GM23338 (cell line): ENCODE results near the gene RPRML. TPM values are rescaled to one million over a fixed set of nuclear protein-coding genes. Genes with fewer than 3 reads are reported as not detected.

ENCODE experiments used
- ATAC-seq: fragments of 200-7000 bp; cut with Tn5 transposase; 3 replicates; pipeline ENCODE4 v1.9.1; 2020
- DNase-seq: peaks from one replicate; pipeline ENCODE4 v3.0.0-alpha.2; 2015; ENCODE audit warnings: low spot score
- H2AFZ ChIP-seq: fragments of 200-600 bp; sonication (generic); 2 replicates; pipeline ENCODE4 v1.8.0; 2016; ENCODE audit warnings: antibody characterized with exemption, mild to moderate bottlenecking, moderate library complexity
- H3F3A ChIP-seq: fragments of 200-600 bp; sonication (generic); replicated peaks from 2 replicates; pipeline ENCODE4 v1.8.0; 2017; ENCODE audit warnings: antibody characterized with exemption, mixed run types, low read depth
- H3K27ac ChIP-seq: fragments of 200-600 bp; sonication (generic); 2 replicates; pipeline ENCODE4 v1.6.1; 2016; ENCODE audit warnings: low read depth
- H3K27me3 ChIP-seq: fragments of 200-600 bp; sonication (generic); 2 replicates; pipeline ENCODE4 v1.8.0; 2016; ENCODE audit warnings: mild to moderate bottlenecking, mixed run types, moderate library complexity; ENCODE audit not compliant: insufficient read depth
- H3K36me3 ChIP-seq: fragments of 200-600 bp; sonication (generic); 2 replicates; pipeline ENCODE4 v1.8.0; 2016; ENCODE audit warnings: mild to moderate bottlenecking; ENCODE audit not compliant: insufficient read depth
- H3K4me1 ChIP-seq: fragments of 200-600 bp; sonication (generic); 2 replicates; pipeline ENCODE4 v1.8.0; 2016; ENCODE audit warnings: mild to moderate bottlenecking, moderate library complexity; ENCODE audit not compliant: insufficient read depth
- H3K4me2 ChIP-seq: fragments of 200-600 bp; sonication (generic); 2 replicates; pipeline ENCODE4 v1.7.1; 2017; ENCODE audit warnings: mixed run types
- H3K4me3 ChIP-seq: fragments of 200-600 bp; sonication (generic); 2 replicates; pipeline ENCODE4 v1.6.1; 2016; ENCODE audit warnings: mixed run types
- H3K79me2 ChIP-seq: fragments of 200-600 bp; sonication (generic); replicated peaks from 2 replicates; pipeline ENCODE4 v1.8.0; 2017; ENCODE audit warnings: mild to moderate bottlenecking; ENCODE audit not compliant: insufficient read depth
- H3K9me2 ChIP-seq: fragments of 200-600 bp; sonication (generic); 2 replicates; pipeline ENCODE4 v1.8.0; 2017; ENCODE audit not compliant: insufficient read depth
- H4K20me1 ChIP-seq: fragments of 200-600 bp; sonication (generic); replicated peaks from 2 replicates; pipeline ENCODE4 v1.8.0; 2017; ENCODE audit warnings: mild to moderate bottlenecking; ENCODE audit not compliant: insufficient read depth
- H3K27ac Mint-ChIP-seq: 2 replicates; pipeline ENCODE4 v1.8.0; 2020; ENCODE audit warnings: inconsistent platforms, mild to moderate bottlenecking, moderate library complexity, mixed read lengths
- H3K27me3 Mint-ChIP-seq: 3 replicates; pipeline ENCODE4 v1.8.0; 2022; ENCODE audit warnings: low read depth, mild to moderate bottlenecking, moderate library complexity, mixed read lengths, inconsistent platforms; ENCODE audit not compliant: insufficient read depth, poor library complexity
- H3K36me3 Mint-ChIP-seq: 3 replicates; pipeline ENCODE4 v1.8.0; 2021; ENCODE audit warnings: low read depth, mild to moderate bottlenecking, inconsistent platforms, moderate library complexity, mixed read lengths
- H3K4me1 Mint-ChIP-seq: 3 replicates; pipeline ENCODE4 v1.8.0; 2020; ENCODE audit warnings: mild to moderate bottlenecking, inconsistent platforms, mixed read lengths
- H3K4me3 Mint-ChIP-seq: 3 replicates; pipeline ENCODE4 v1.8.0; 2021; ENCODE audit warnings: moderate library complexity, mild to moderate bottlenecking, inconsistent platforms, mixed read lengths
- H3K9me3 Mint-ChIP-seq: 3 replicates; pipeline ENCODE4 v1.8.0; 2020; ENCODE audit warnings: moderate library complexity, mild to moderate bottlenecking, inconsistent platforms, mixed read lengths
- CREB1 ChIP-seq: fragments of 250-450 bp; sonication (Bioruptor Pico); IDR thresholded peaks from 2 replicates; pipeline ENCODE4 v1.5.0; 2020; ENCODE audit warnings: low read depth, mild to moderate bottlenecking, moderate library complexity
- CTCF ChIP-seq, 2 experiments: fragments of 200-600 bp in 1 of 2; sonication (generic) in 1 of 2; conservative IDR thresholded peaks; 2 replicates each; pipeline versions ENCODE4 v1.5.1 to v1.6.1; 2016 to 2017; ENCODE audit warnings: antibody characterized with exemption in 2 of 2, low read depth in 2 of 2, mild to moderate bottlenecking in 2 of 2, moderate library complexity in 1 of 2
- ETS1 ChIP-seq: IDR thresholded peaks from 2 replicates; pipeline ENCODE4 v1.6.1; 2016; ENCODE audit warnings: antibody characterized with exemption
- EZH2 ChIP-seq: fragments of 200-600 bp; sonication (generic); IDR thresholded peaks from one replicate; pipeline ENCODE4 v1.8.0; 2017; ENCODE audit warnings: antibody characterized with exemption, mild to moderate bottlenecking, low read depth; ENCODE audit not compliant: unreplicated experiment
- EZH2phosphoT487 ChIP-seq: fragments of 200-600 bp; sonication (generic); IDR thresholded peaks from one replicate; pipeline ENCODE4 v1.8.1; 2018; ENCODE audit warnings: antibody characterized with exemption; ENCODE audit not compliant: unreplicated experiment
- JUNB ChIP-seq: IDR thresholded peaks from one replicate; pipeline ENCODE4 v1.6.1; 2016; ENCODE audit warnings: antibody characterized with exemption; ENCODE audit not compliant: unreplicated experiment
- NANOG ChIP-seq: IDR thresholded peaks from 2 replicates; pipeline ENCODE4 v1.6.1; 2016; ENCODE audit warnings: antibody characterized with exemption, borderline replicate concordance
- POLR2AphosphoS5 ChIP-seq: IDR thresholded peaks from 2 replicates; pipeline ENCODE4 v1.6.1; 2016; ENCODE audit warnings: antibody characterized with exemption, low read depth
- REST ChIP-seq: IDR thresholded peaks from one replicate; pipeline ENCODE4 v1.6.1; 2018; ENCODE audit warnings: antibody characterized with exemption; ENCODE audit not compliant: unreplicated experiment
- ZNF114 ChIP-seq: fragments of 250-450 bp; sonication (Bioruptor Pico); IDR thresholded peaks from 2 replicates; pipeline ENCODE4 v1.5.0; 2020; ENCODE audit warnings: mild to moderate bottlenecking, moderate library complexity
- ZNF331 ChIP-seq: fragments of 250-450 bp; sonication (Bioruptor Pico); IDR thresholded peaks from 2 replicates; pipeline ENCODE4 v1.5.0; 2020; ENCODE audit warnings: low read depth, mild to moderate bottlenecking, moderate library complexity
- ZNF462 ChIP-seq: fragments of 250-450 bp; sonication (Bioruptor Pico); IDR thresholded peaks from 2 replicates; pipeline ENCODE4 v1.5.0; 2020; ENCODE audit warnings: mild to moderate bottlenecking, moderate library complexity
- polyA plus RNA-seq: library from polyadenylated mRNA; unstranded; fragments of >200 nt; fragmentation: Nextera tagmentation; extraction: Ambion mirVana; gene quantifications from 2 replicates; pipeline ENCODE4 v1.2.1, GENCODE V29; 2016
- total RNA-seq: library from RNA; depleted of rRNA; stranded (reverse); fragments of >200 nt; shearing (Covaris generic); gene quantifications from 2 replicates; pipeline ENCODE4 v1.2.3, GENCODE V29; 2014

RPRML gene
- total and polyA plus RNA-seq, 2 experiments from 2014 or later = 2.1 to 16.4 TPM

GRCh38 chr17:46986366-46986765 lies 7.3 kb upstream of the RPRML start:
- H3K79me2 ChIP-seq = no peaks in the 10 kb centered on the region
- H3K4me1 ChIP-seq = peaks cover 8% of the 10 kb centered on the region
- no peak overlapping the region for H3K4me2 ChIP-seq
- no peaks in the 10 kb centered on the region for H4K20me1 ChIP-seq
- Mint-ChIP-seq H3K4me3 (no peak overlapping the region), H3K27me3 (peaks cover 9% of the 10 kb centered on the region), H3K36me3 (no peaks in the 10 kb centered on the region), H3K9me3 (no peaks in the 10 kb centered on the region), H3K27ac (no peak overlapping the region), H3K4me1 (peaks cover 11% of the 10 kb centered on the region)
- DNase-seq = no peak
- H2AFZ ChIP-seq = no peak overlapping the region
- H3K36me3 ChIP-seq = no peaks in the 10 kb centered on the region
- no peaks in the 10 kb centered on the region for H3F3A ChIP-seq
- no peak overlapping the region for H3K27ac ChIP-seq
- no peak overlapping the region for H3K4me3 ChIP-seq
- ATAC-seq = no peak
- H3K27me3 ChIP-seq = no peaks in the 10 kb centered on the region
- TF ChIP-seq ZNF114 (CRISPR knock-in tag) (no peak), CTCF (conservative IDR thresholded peaks at IDR 0.05; ENCODE audit: low read depth in 2 of 2) (no peak), EZH2phosphoT487 (no peak), REST (no peak), NANOG (no peak), CREB1 (CRISPR knock-in tag) (no peak), ZNF462 (CRISPR knock-in tag) (no peak), ZNF331 (no peak), ETS1 (no peak), POLR2AphosphoS5 (no peak), EZH2 (no peak), JUNB (no peak)
- H3K9me2 ChIP-seq = 0 out of 2 replicates have a peak, but pooled peaks cover 3% of the 10 kb centered on the region
